Retinal pigment epithelial cell (primary cell): ENCODE results near the gene POLN.

Source experiments
- DNase-seq: peaks from one replicate; pipeline ENCODE4 v3.0.0-alpha.2; 2010; ENCODE audit warnings: low read depth
- H3K4me3 ChIP-seq: 2 replicates; pipeline ENCODE4 v1.5.1; 2011; ENCODE audit warnings: mild to moderate bottlenecking, low read length, control low read depth, moderate library complexity
- CTCF ChIP-seq: conservative IDR thresholded peaks from 2 replicates; pipeline ENCODE4 v1.5.1; 2011; ENCODE audit warnings: low read depth, low read length, control low read depth, inconsistent platforms

POLN gene

GRCh38 chr4:2043396-2044118 lies 198.4 kb downstream of the POLN start:
- no peak overlapping the region for H3K4me3 ChIP-seq
- DNase-seq = no peak
- no peak for TF ChIP-seq CTCF

GRCh38 chr4:2042947-2043395 lies 198.9 kb downstream of the POLN start:
- peak overlapping the region; percentile 41 for H3K4me3 ChIP-seq
- no peak for TF ChIP-seq CTCF
- DNase-seq = no peak

GRCh38 chr4:2042204-2042946 lies 199.5 kb downstream of the POLN start:
- no peak for DNase-seq
- TF ChIP-seq CTCF = no peak
- peak overlapping the region; percentile 70 for H3K4me3 ChIP-seq

- no peak for TF ChIP-seq CTCF
- peak overlapping the region; percentile 70 for H3K4me3 ChIP-seq
- DNase-seq = no peak
These were observed 200.4 kb downstream of the POLN start for GRCh38 chr4:2041239-2042130.

- no peak for DNase-seq
- H3K4me3 ChIP-seq = peak overlapping the region; percentile 70
- no peak for TF ChIP-seq CTCF
These were observed 201.3 kb downstream of the POLN start for GRCh38 chr4:2040391-2041238.

- no peak overlapping the region for H3K4me3 ChIP-seq
- no peak for TF ChIP-seq CTCF
- no peak for DNase-seq
These were observed 205.1 kb downstream of the POLN start for GRCh38 chr4:2036866-2037265.
